HG03571 (cell line): ENCODE data around the gene PIANP.
"Not testable (repeated sequence)": the region's sequence is repeated elsewhere in the genome, so short reads cannot be mapped to it uniquely, and the experiment has no call there.

Experiments
- ATAC-seq: cut with Tn5 transposase; IDR thresholded peaks from one replicate; pipeline ENCODE4 v1.9.1; 2021; ENCODE audit not compliant: unreplicated experiment

Gene PIANP

GRCh38 chr12:6700646-6701051, at the start of gene PIANP:
PIANP (minus strand) TSS chr12:6700815; CDS start chr12:6698061, 2,754 bp downstream.
- ATAC-seq = no peak

GRCh38 chr12:6748761-6749160, 48.1 kb upstream of the PIANP start:
- ATAC-seq = no peak

GRCh38 chr12:6747216-6747615, 46.6 kb upstream of the PIANP start:
- no peak for ATAC-seq

- ATAC-seq = no peak
Observed at GRCh38 chr12:6745741-6746525, 45.3 kb upstream of the PIANP start.

- ATAC-seq = not testable (repeated sequence)
Observed at GRCh38 chr12:6743300-6743699, 42.7 kb upstream of the PIANP start.

- no peak for ATAC-seq
Observed at GRCh38 chr12:6742834-6743233, 42.2 kb upstream of the PIANP start.

GRCh38 chr12:6742080-6742479, 41.5 kb upstream of the PIANP start:
- ATAC-seq = not testable (repeated sequence)

GRCh38 chr12:6736754-6737153, 36.1 kb upstream of the PIANP start:
- ATAC-seq = no peak

GRCh38 chr12:6735448-6736191, 35.0 kb upstream of the PIANP start:
- ATAC-seq = no peak

- ATAC-seq = no peak
Observed at GRCh38 chr12:6734506-6735387, 34.1 kb upstream of the PIANP start.

GRCh38 chr12:6730169-6730568, 29.6 kb upstream of the PIANP start:
- ATAC-seq = no peak

GRCh38 chr12:6729186-6729585, 28.6 kb upstream of the PIANP start:
- no peak for ATAC-seq

GRCh38 chr12:6725350-6725749, 24.7 kb upstream of the PIANP start:
- ATAC-seq = no peak

GRCh38 chr12:6724409-6724797, 23.8 kb upstream of the PIANP start:
- ATAC-seq = peak; percentile 17

GRCh38 chr12:6723607-6724408, 23.2 kb upstream of the PIANP start, which contains the start of gene COPS7A:
COPS7A (plus strand) TSS chr12:6724046; CDS start chr12:6724657, 611 bp downstream.
- peak; percentile 89 for ATAC-seq

- no peak for ATAC-seq
Observed at GRCh38 chr12:6722863-6723262, 22.2 kb upstream of the PIANP start.

GRCh38 chr12:6716874-6717437, 16.3 kb upstream of the PIANP start:
- ATAC-seq = no peak

- ATAC-seq = not testable (repeated sequence)
Observed at GRCh38 chr12:6716031-6716873, 15.6 kb upstream of the PIANP start.

- no peak for ATAC-seq
Observed at GRCh38 chr12:6708960-6709394, 8.4 kb upstream of the PIANP start.
